ENCODE measurements around the gene BICD1.

The BICD1 gene

DNA sequence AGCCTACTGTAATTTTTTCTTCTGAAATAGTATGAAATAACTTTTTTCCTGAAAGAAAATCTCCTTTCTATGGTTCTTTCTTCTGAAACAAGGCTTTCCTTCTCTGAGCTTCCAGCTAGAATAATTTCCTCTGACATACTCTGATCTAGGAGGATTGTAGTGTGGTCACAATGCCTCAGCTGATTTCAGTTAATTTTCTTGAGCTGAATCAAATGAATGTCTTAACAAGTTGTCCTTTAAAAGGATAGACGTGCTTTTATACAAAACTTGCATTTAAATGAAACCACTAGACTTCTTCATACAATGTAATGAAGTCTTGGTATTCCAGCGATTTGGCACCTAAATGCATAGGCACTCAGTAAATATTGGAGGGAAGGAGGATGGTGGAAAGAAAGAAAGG, 94.4 kb downstream of the BICD1 start:
- Histone ChIP-seq H3K9ac (ENCODE audit: insufficient read length, low read depth) (no peak overlapping the region), H3K27me3 (ENCODE audit: insufficient read depth, insufficient read length) (no peaks in the 10 kb centered on the region), H3K4me1 (ENCODE audit: insufficient read depth, insufficient read length) (no peaks in the 10 kb centered on the region), H3K9me3 (ENCODE audit: insufficient read depth, low read length) (peaks cover 25% of the 10 kb centered on the region), H3K36me3 (ENCODE audit: insufficient read depth, insufficient read length, low read length) (peaks cover 2% of the 10 kb centered on the region), H3K4me3 (ENCODE audit: insufficient read length, low read depth) (no peak overlapping the region)
- no peak for DNase-seq (ENCODE audit: low read depth, low spot score)
- no peak for TF ChIP-seq ZNF274 (IDR thresholded peaks at IDR 0.05; ENCODE audit: low read depth, low read length)
- TF ChIP-seq SUZ12 (IDR thresholded peaks at IDR 0.05; ENCODE audit: extremely low read depth, insufficient read depth, insufficient read length): no peak
- no peak for TF ChIP-seq YY1 (IDR thresholded peaks at IDR 0.05; ENCODE audit: insufficient read depth, insufficient read length)

- no peak for TF ChIP-seq SUZ12 (IDR thresholded peaks at IDR 0.05; ENCODE audit: extremely low read depth, insufficient read depth, insufficient read length)
- TF ChIP-seq ZNF274 (IDR thresholded peaks at IDR 0.05; ENCODE audit: low read depth, low read length): no peak
- no peak for TF ChIP-seq YY1 (IDR thresholded peaks at IDR 0.05; ENCODE audit: insufficient read depth, insufficient read length)
- H3K27me3 ChIP-seq (ENCODE audit: insufficient read depth, insufficient read length): no peaks in the 10 kb centered on the region
- DNase-seq (ENCODE audit: low read depth, low spot score): no peak
Measured at GRCh38 chr12:32201976-32202375, 95.3 kb downstream of the BICD1 start.

DNA sequence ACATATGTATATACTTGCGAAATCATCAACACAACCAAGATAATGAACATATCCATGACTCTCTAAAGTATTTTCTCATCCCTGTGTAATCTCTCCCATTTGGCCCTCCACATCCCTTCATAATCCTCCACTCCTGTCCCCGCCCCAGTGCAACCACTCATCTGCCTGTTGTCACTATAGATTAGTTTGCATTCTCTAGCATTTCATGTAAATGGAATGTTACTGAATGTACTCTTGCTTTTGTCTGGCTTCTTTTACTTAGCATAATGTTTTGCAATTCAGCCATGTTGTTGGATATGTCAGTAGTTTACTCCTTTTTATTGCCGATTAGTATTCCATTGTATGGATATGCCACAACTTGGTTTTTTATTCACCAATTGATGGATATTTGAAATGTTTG, 99.1 kb downstream of the BICD1 start:
- Histone ChIP-seq H3K4me1 (ENCODE audit: insufficient read depth, insufficient read length) (no peaks in the 10 kb centered on the region), H3K4me3 (ENCODE audit: insufficient read length, low read depth) (no peak overlapping the region), H3K36me3 (ENCODE audit: insufficient read depth, insufficient read length, low read length) (peaks cover 2% of the 10 kb centered on the region), H3K9ac (ENCODE audit: insufficient read length, low read depth) (no peak overlapping the region), H3K9me3 (ENCODE audit: insufficient read depth, low read length) (peaks cover 5% of the 10 kb centered on the region; the same call in 1 of the 2 replicates), H3K27me3 (ENCODE audit: insufficient read depth, insufficient read length) (no peaks in the 10 kb centered on the region)
- no peak for TF ChIP-seq ZNF274 (IDR thresholded peaks at IDR 0.05; ENCODE audit: low read depth, low read length)
- no peak for DNase-seq (ENCODE audit: low read depth, low spot score)

More at GRCh38 chr12:32201976-32202375, 95.3 kb downstream of the BICD1 start:
- H3K4me3 ChIP-seq (ENCODE audit: insufficient read length, low read depth): no peak overlapping the region
- peaks cover 25% of the 10 kb centered on the region; the same call in 1 of the 2 replicates for H3K9me3 ChIP-seq (ENCODE audit: insufficient read depth, low read length)
- H3K4me1 ChIP-seq (ENCODE audit: insufficient read depth, insufficient read length): no peaks in the 10 kb centered on the region
- peaks cover 2% of the 10 kb centered on the region for H3K36me3 ChIP-seq (ENCODE audit: insufficient read depth, insufficient read length, low read length)
- H3K9ac ChIP-seq (ENCODE audit: insufficient read length, low read depth): no peak overlapping the region

DNA sequence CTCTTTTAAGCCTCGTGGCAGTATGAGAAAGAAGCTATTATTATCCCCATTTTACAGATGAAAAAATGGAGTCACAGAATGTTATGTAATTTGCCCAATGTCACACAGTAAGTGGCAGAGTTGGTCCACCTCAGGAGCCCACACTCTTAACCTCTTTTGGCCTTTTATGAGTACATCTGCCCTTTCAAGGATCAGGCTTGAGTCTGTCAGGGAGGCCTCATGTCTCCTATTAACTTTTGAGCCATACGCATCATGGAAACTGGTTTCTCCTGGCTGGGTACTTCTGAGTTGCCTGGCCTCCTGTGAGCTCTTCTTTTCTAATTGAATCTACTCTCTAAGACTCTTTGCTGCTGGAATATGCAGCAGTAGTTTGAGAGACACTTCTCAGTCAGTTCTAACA, 101.7 kb downstream of the BICD1 start:
- Histone ChIP-seq H3K36me3 (ENCODE audit: insufficient read depth, insufficient read length, low read length) (peaks cover 3% of the 10 kb centered on the region), H3K27me3 (ENCODE audit: insufficient read depth, insufficient read length) (no peaks in the 10 kb centered on the region), H3K9ac (ENCODE audit: insufficient read length, low read depth) (no peak overlapping the region), H3K9me3 (ENCODE audit: insufficient read depth, low read length) (peaks cover 5% of the 10 kb centered on the region; the same call in 1 of the 2 replicates), H3K4me3 (ENCODE audit: insufficient read length, low read depth) (no peak overlapping the region), H3K4me1 (ENCODE audit: insufficient read depth, insufficient read length) (no peaks in the 10 kb centered on the region)
- DNase-seq (ENCODE audit: low read depth, low spot score): no peak
- TF ChIP-seq YY1 (IDR thresholded peaks at IDR 0.05; ENCODE audit: insufficient read depth, insufficient read length) (no peak), ZNF274 (IDR thresholded peaks at IDR 0.05; ENCODE audit: low read depth, low read length) (no peak), SUZ12 (IDR thresholded peaks at IDR 0.05; ENCODE audit: extremely low read depth, insufficient read depth, insufficient read length) (no peak)

DNA sequence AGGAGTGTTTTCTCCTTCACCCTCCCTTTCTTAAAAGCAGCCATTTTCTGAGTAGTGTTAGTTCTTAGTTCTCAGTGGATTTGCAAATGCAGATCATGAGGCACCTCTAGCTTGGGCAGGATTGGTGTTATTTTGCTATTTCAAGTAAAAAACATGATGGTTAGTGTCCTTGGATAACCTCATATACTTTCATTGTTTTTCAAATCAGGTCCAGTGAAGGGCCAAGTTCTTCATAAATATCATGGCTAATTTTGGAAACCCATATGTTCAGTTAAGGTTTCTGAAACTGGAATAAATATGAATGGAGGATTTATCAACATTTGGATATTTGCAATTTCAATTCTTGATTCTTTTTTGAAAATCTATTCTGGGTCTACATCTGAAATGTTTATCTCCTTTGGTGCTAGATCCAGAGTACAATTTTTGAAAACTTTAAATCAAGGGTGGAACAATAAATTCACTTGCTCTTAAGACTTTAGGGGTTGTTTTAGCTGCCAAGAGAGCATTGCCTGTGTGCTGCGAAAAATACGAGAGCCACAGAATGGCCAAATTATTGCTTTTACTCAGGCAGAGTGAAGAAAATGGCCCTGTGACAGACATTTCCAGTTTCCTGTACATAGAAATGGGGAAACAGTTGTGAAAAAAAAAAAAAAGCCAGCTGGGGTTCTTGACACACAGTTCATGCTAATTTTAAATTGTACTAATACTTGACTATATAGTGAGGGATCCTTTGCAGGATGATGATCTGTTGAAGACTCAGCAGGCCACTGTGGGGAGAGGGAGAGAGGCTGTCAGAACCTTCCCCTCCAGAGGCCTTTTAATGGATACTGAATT, 104.6 kb downstream of the BICD1 start:
- Histone ChIP-seq H3K9ac (ENCODE audit: insufficient read length, low read depth) (no peak overlapping the region), H3K4me1 (ENCODE audit: insufficient read depth, insufficient read length) (no peaks in the 10 kb centered on the region), H3K27me3 (ENCODE audit: insufficient read depth, insufficient read length) (no peaks in the 10 kb centered on the region), H3K36me3 (ENCODE audit: insufficient read depth, insufficient read length, low read length) (peaks cover 8% of the 10 kb centered on the region), H3K4me3 (ENCODE audit: insufficient read length, low read depth) (no peak overlapping the region), H3K9me3 (ENCODE audit: insufficient read depth, low read length) (no peaks in the 10 kb centered on the region)
- DNase-seq (ENCODE audit: low read depth, low spot score): no peak
- no peak for TF ChIP-seq ZNF274 (IDR thresholded peaks at IDR 0.05; ENCODE audit: low read depth, low read length)
- TF ChIP-seq YY1 (IDR thresholded peaks at IDR 0.05; ENCODE audit: insufficient read depth, insufficient read length): no peak
- TF ChIP-seq SUZ12 (IDR thresholded peaks at IDR 0.05; ENCODE audit: extremely low read depth, insufficient read depth, insufficient read length): no peak

DNA sequence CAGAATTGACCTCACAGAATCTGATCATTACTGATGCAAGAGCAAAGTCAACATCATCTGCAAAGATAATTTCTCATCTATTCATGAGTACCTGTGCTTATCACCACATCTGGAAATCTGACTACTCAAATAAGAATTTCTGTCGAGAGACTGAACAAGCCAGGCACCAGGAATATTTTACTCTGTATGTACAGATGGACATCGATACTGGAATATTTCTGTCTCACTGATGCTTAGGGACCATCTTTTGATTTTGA, 105.2 kb downstream of the BICD1 start:
- H3K4me1 ChIP-seq (ENCODE audit: insufficient read depth, insufficient read length): no peaks in the 10 kb centered on the region
- H3K27me3 ChIP-seq (ENCODE audit: insufficient read depth, insufficient read length): no peaks in the 10 kb centered on the region
- no peak for TF ChIP-seq SUZ12 (IDR thresholded peaks at IDR 0.05; ENCODE audit: extremely low read depth, insufficient read depth, insufficient read length)
- no peak for TF ChIP-seq ZNF274 (IDR thresholded peaks at IDR 0.05; ENCODE audit: low read depth, low read length)
- TF ChIP-seq YY1 (IDR thresholded peaks at IDR 0.05; ENCODE audit: insufficient read depth, insufficient read length): no peak
- H3K4me3 ChIP-seq (ENCODE audit: insufficient read length, low read depth): no peak overlapping the region
- DNase-seq (ENCODE audit: low read depth, low spot score): no peak
- H3K36me3 ChIP-seq (ENCODE audit: insufficient read depth, insufficient read length, low read length): peaks cover 14% of the 10 kb centered on the region
- H3K9me3 ChIP-seq (ENCODE audit: insufficient read depth, low read length): no peaks in the 10 kb centered on the region
- H3K9ac ChIP-seq (ENCODE audit: insufficient read length, low read depth): no peak overlapping the region

DNA sequence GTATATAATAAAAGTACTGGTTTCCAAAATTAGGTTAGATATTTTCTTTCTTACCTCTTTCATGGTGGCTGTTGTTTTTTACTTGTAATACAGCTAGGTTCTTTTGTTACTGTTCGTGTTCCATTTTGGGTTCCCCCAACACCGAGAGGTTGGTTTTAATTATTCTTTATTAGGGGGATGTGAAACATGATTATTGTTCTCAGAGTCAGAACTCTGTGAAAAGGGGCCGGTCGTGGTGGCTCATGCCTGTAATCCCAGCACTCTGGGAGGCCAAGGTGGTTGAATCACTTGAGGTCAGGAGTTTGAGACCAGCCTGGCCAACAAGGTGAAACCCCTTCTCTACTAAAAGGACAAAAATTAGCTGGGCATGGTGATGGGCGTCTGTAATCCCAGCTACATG, 108.1 kb downstream of the BICD1 start:
- H3K36me3 ChIP-seq (ENCODE audit: insufficient read depth, insufficient read length, low read length): peaks cover 33% of the 10 kb centered on the region
- 0 out of 2 replicates have a peak, but pooled peaks cover 7% of the 10 kb centered on the region for H3K9me3 ChIP-seq (ENCODE audit: insufficient read depth, low read length)
- H3K27me3 ChIP-seq (ENCODE audit: insufficient read depth, insufficient read length): no peaks in the 10 kb centered on the region
- no peak for DNase-seq (ENCODE audit: low read depth, low spot score)
- no peaks in the 10 kb centered on the region for H3K4me1 ChIP-seq (ENCODE audit: insufficient read depth, insufficient read length)
- no peak overlapping the region for H3K9ac ChIP-seq (ENCODE audit: insufficient read length, low read depth)
- no peak for TF ChIP-seq YY1 (IDR thresholded peaks at IDR 0.05; ENCODE audit: insufficient read depth, insufficient read length)
- H3K4me3 ChIP-seq (ENCODE audit: insufficient read length, low read depth): no peak overlapping the region

Data from NT2/D1 (cell line).